Pancreas (tissue), 10 donors: Measurements from ENCODE around the gene HOXD4. TPM values are rescaled to one million over a fixed set of nuclear protein-coding genes. Genes with fewer than 3 reads are reported as not detected.
A peak's percentile ranks its signal among the peaks of the same experiment; 100 is the strongest.

ENCODE experiments used
- ATAC-seq, 4 donors: fragments of 200-7000 bp; cut with Tn5 transposase; one replicate each; pipeline versions ENCODE4 v1.8.0 to v1.9.1; 2020; ENCODE audit warnings: mild to moderate bottlenecking in 4 of 4, moderate library complexity in 4 of 4
- DNase-seq, 6 donors: peaks; one replicate each; pipeline ENCODE4 v3.0.0-alpha.2; 2020
- FAIRE-seq: peaks from 2 replicates; lab custom pipeline; 2012; peaks lifted over from hg19 to GRCh38; lab: Jason Lieb, UNC
- H3K27ac ChIP-seq, 4 donors: fragments of 200-600 bp; sonication (generic); 1 replicate in 3 of 4; 2 replicates in 1 of 4; pipeline versions ENCODE4 v1.5.0 to v1.8.0; 2020
- H3K27me3 ChIP-seq, 4 donors: fragments of 200-600 bp; one replicate each; pipeline ENCODE4 v1.8.0; 2021
- H3K36me3 ChIP-seq, 3 donors: fragments of 200-600 bp; sonication (generic) in 1 of 3; one replicate each; pipeline versions ENCODE4 v1.5.0 to v1.8.0; 2020 to 2021
- H3K4me1 ChIP-seq, 3 donors: fragments of 200-600 bp; one replicate each; pipeline ENCODE4 v1.8.0; 2021
- H3K4me3 ChIP-seq, 4 donors: fragments of 200-600 bp; sonication (generic) in 2 of 4; one replicate each; pipeline versions ENCODE4 v1.5.0 to v1.8.0; 2020 to 2021
- H3K9me3 ChIP-seq, 4 donors: fragments of 200-600 bp; one replicate each; pipeline ENCODE4 v1.8.0; 2021
- CTCF ChIP-seq, 4 donors: fragments of 200-600 bp; sonication (generic) in 3 of 4; IDR thresholded peaks; one replicate each; pipeline versions ENCODE4 v1.5.0 to v1.8.0; 2021; ENCODE audit warnings: antibody characterized with exemption in 4 of 4
- WGBS, 2 donors: extraction: QIAGEN DNeasy Blood & Tissue Kit; methylation state at CpG; one replicate each; pipeline ENCODE4 v1.1.7; 2013; 5-methylcytosine and 5-hydroxymethylcytosine counted together
- intact Hi-C, 3 donors: fragments of 100-400 bp; cut with DNase I; formaldehyde crosslinking; loops; one replicate each; pipeline versions ENCODE4 v1.11.1 to v1.14.2; 2022
- polyA plus RNA-seq, 2 donors: library from polyadenylated mRNA; stranded (reverse); fragments of 200-250 nt; gene quantifications; one replicate each; pipeline ENCODE4 v1.2.3, GENCODE V29; 2013
- total RNA-seq, 6 donors: library from RNA; stranded (reverse); fragmentation: NEBNext Ultra II Directional in 4 of 6; extraction: Animal tissue kit (Norgen Biotek cat#: 25700) in 4 of 6; gene quantifications; one replicate each; pipeline versions ENCODE4 v1.2.1 to v1.2.4, GENCODE V29; 2021 to 2023
- donor health status: healthy with polysubstance abuse.
- donor health status: DM: no; HTN: no; CAD: no; lungs with moderate emphysema.
- donor health status: DM: no; HTN: no; CAD: no.
- donor health status: control.
- donor health status: control.
- donor health status: Bipolar disorder and iron deficiency.
- donor health status: DM: yes; HTN: yes; CAD: no.
- donor health status: DM: no; HTN: no; CAD: no.
- donor health status: DM: no; HTN: no; CAD: no.
- donor health status: DM: yes; HTN: yes; CAD: no.

HOXD4 gene
- total and polyA plus RNA-seq, 8 donors = 0.13 to 1.8 (median 0.31) TPM; not detected in 2

GRCh38 chr2:176122052-176122682, 29.2 kb upstream of the HOXD4 start:
- DNase-seq = no peak
- WGBS, 2 donors = 6 to 8% methylated on average over 36 to 47 of the region's 47 CpGs
- no peak for FAIRE-seq
- Histone ChIP-seq H3K27ac (no peak overlapping the region), H3K9me3 (no peaks in the 10 kb centered on the region), H3K4me3 (peak overlapping the region in 3 of 4 donors; percentile 0 to 43 (median 10)), H3K27me3 (peaks cover 0 to 91% (median 38%) of the 10 kb centered on the region in 4 donors), H3K36me3 (no peaks in the 10 kb centered on the region), H3K4me1 (peaks cover 0 to 5% (median 0%) of the 10 kb centered on the region in 3 donors)
- no peak for TF ChIP-seq CTCF (IDR thresholded peaks at IDR 0.05)
- intact Hi-C loops = loop anchor here in 2 of 3 donors (10.0 kb wide), 3 partner anchors 523 to 1023 kb away; no protein-coding TSS in a partner anchor
- ATAC-seq = peak in 2 of 4 donors; percentile 17 to 29

- Histone ChIP-seq H3K9me3 (no peaks in the 10 kb centered on the region), H3K36me3 (no peaks in the 10 kb centered on the region), H3K4me1 (peaks cover 0 to 5% (median 0%) of the 10 kb centered on the region in 3 donors), H3K4me3 (peak within 1 kb of the TSS in 3 of 4 donors; percentile 0 to 43 (median 10)), H3K27me3 (peaks cover 0 to 91% (median 37%) of the 10 kb centered on the region in 4 donors), H3K27ac (no peak within 1 kb of the TSS)
- DNase-seq = peak in 2 of 6 donors; percentile 67 to 83
- no peak for FAIRE-seq
- intact Hi-C loops = loop anchor here in 2 of 3 donors (10.0 kb wide), 3 partner anchors 522 to 1022 kb away; no protein-coding TSS in a partner anchor
- peak in 3 of 4 donors; percentile 25 to 59 (median 57) for ATAC-seq
- WGBS, 2 donors = 4 to 5% methylated on average over 39 to 84 of the region's 84 CpGs
- TF ChIP-seq CTCF (IDR thresholded peaks at IDR 0.05) = no peak
Observed at GRCh38 chr2:176122683-176123410, 28.5 kb upstream of the HOXD4 start, which contains the start of gene HOXD9. HOXD9 (plus strand) TSS chr2:176122719; CDS start chr2:176122769, 50 bp downstream.

GRCh38 chr2:176123411-176124109, 27.8 kb upstream of the HOXD4 start:
- no peak for FAIRE-seq
- no peaks in the 10 kb centered on the region for H3K36me3 ChIP-seq
- no peak overlapping the region for H3K27ac ChIP-seq
- H3K4me1 ChIP-seq = peaks cover 0 to 5% (median 0%) of the 10 kb centered on the region in 3 donors
- no peaks in the 10 kb centered on the region for H3K9me3 ChIP-seq
- ATAC-seq = no peak
- intact Hi-C loops = loop anchor here in 2 of 3 donors (10.0 kb wide), 3 partner anchors 521 to 1021 kb away; no protein-coding TSS in a partner anchor
- 5 to 7% methylated on average over 40 of the region's 40 CpGs for WGBS, 2 donors
- H3K4me3 ChIP-seq = peak overlapping the region in 1 of 4 donors; percentile 43
- H3K27me3 ChIP-seq = peaks cover 0 to 91% (median 39%) of the 10 kb centered on the region in 4 donors
- no peak for TF ChIP-seq CTCF (IDR thresholded peaks at IDR 0.05)
- no peak for DNase-seq

GRCh38 chr2:176124110-176124946, 27.0 kb upstream of the HOXD4 start:
- H3K36me3 ChIP-seq = no peaks in the 10 kb centered on the region
- H3K4me1 ChIP-seq = peaks cover 0 to 5% (median 0%) of the 10 kb centered on the region in 3 donors
- no peak overlapping the region for H3K4me3 ChIP-seq
- TF ChIP-seq CTCF (IDR thresholded peaks at IDR 0.05) = no peak
- no peak for DNase-seq
- ATAC-seq = no peak
- FAIRE-seq = no peak
- H3K27ac ChIP-seq = no peak overlapping the region
- no peaks in the 10 kb centered on the region for H3K9me3 ChIP-seq
- H3K27me3 ChIP-seq = peaks cover 0 to 91% (median 38%) of the 10 kb centered on the region in 4 donors
- intact Hi-C loops = loop anchor here in 2 of 3 donors (10.0 kb wide), 3 partner anchors 520 to 1020 kb away; no protein-coding TSS in a partner anchor
- 7 to 9% methylated on average over 34 of the region's 34 CpGs for WGBS, 2 donors
